Activated T-helper 1 cell treated with anti-CD3 and anti-CD28 coated beads, Interleukin-2, amount 50 U/mL, for 16 hours (primary cell): ENCODE data around the gene RUNX3.

Experiments
- DNase-seq, 2 donors: peaks; one replicate each; pipeline ENCODE4 v3.0.0-alpha.2; 2020; ENCODE audit warnings: low read depth in 1 of 2, low spot score in 1 of 2

Gene RUNX3

GRCh38 chr1:24888971-24889676 lies 41.0 kb downstream of the RUNX3 start:
- no peak for DNase-seq

GRCh38 chr1:24888061-24888970 lies 41.8 kb downstream of the RUNX3 start:
- DNase-seq, result no peak

GRCh38 chr1:24886241-24886640 lies 43.8 kb downstream of the RUNX3 start:
- DNase-seq, result no peak

- no peak for DNase-seq
Measured at GRCh38 chr1:24884751-24885150, 45.3 kb downstream of the RUNX3 start.

- no peak for DNase-seq
Measured at GRCh38 chr1:24881034-24881433, 49.0 kb downstream of the RUNX3 start.

- no peak for DNase-seq
Measured at GRCh38 chr1:24878775-24879742, 51.0 kb downstream of the RUNX3 start.

- DNase-seq, result no peak
Measured at GRCh38 chr1:24878045-24878444, 52.0 kb downstream of the RUNX3 start.

- DNase-seq, result no peak
Measured at GRCh38 chr1:24875991-24876506, 54.0 kb downstream of the RUNX3 start.

- DNase-seq, result no peak
Measured at GRCh38 chr1:24875257-24875656, 54.8 kb downstream of the RUNX3 start.

- no peak for DNase-seq
Measured at GRCh38 chr1:24874611-24875234, 55.4 kb downstream of the RUNX3 start.

GRCh38 chr1:24874056-24874455 lies 56.0 kb downstream of the RUNX3 start:
- DNase-seq, result no peak

GRCh38 chr1:24873148-24873547 lies 56.9 kb downstream of the RUNX3 start:
- no peak for DNase-seq

- DNase-seq, result no peak
Measured at GRCh38 chr1:24872061-24872850, 57.8 kb downstream of the RUNX3 start.

GRCh38 chr1:24871306-24871901 lies 58.7 kb downstream of the RUNX3 start:
- no peak for DNase-seq

GRCh38 chr1:24870551-24871195 lies 59.4 kb downstream of the RUNX3 start:
- DNase-seq, result no peak

GRCh38 chr1:24868016-24868875 lies 61.8 kb downstream of the RUNX3 start:
- DNase-seq, result no peak

GRCh38 chr1:24867084-24867870 lies 62.8 kb downstream of the RUNX3 start:
- DNase-seq, result no peak
